Measurements from ENCODE around the gene SAA2. TPM values are rescaled to one million over a fixed set of nuclear protein-coding genes. Genes with fewer than 3 reads are reported as not detected.
"Not testable (repeated sequence)": the region's sequence is repeated elsewhere in the genome, so short reads cannot be mapped to it uniquely, and the experiment has no call there.

The SAA2 gene
- total RNA-seq, 1 donor from 2014 or later, result 0.44 TPM

GRCh38 chr11:18265949-18266348, 17.5 kb upstream of the SAA2 start, which contains the start of gene SAA1:
Gene SAA1, plus strand, starts transcription at chr11:18266264. Its CDS starts 624 bp downstream, at chr11:18266888.
- Mint-ChIP-seq H3K4me3 (ENCODE audit: unreplicated experiment) (no peak within 1 kb of the TSS), H3K9me3 (ENCODE audit: unreplicated experiment) (no peaks in the 10 kb centered on the region), H3K4me1 (ENCODE audit: low read depth, unreplicated experiment) (no peaks in the 10 kb centered on the region), H3K36me3 (ENCODE audit: unreplicated experiment) (no peaks in the 10 kb centered on the region), H3K27me3 (ENCODE audit: unreplicated experiment) (no peaks in the 10 kb centered on the region), H3K27ac (ENCODE audit: unreplicated experiment) (no peak within 1 kb of the TSS)
- TF ChIP-seq CTCF (IDR thresholded peaks at IDR 0.05; ENCODE audit: partially characterized antibody, unreplicated experiment), result no peak
- DNase-seq, result no peak

GRCh38 chr11:18264677-18265555, 16.4 kb upstream of the SAA2 start:
- TF ChIP-seq CTCF (IDR thresholded peaks at IDR 0.05; ENCODE audit: partially characterized antibody, unreplicated experiment), result no peak
- Mint-ChIP-seq H3K27me3 (ENCODE audit: unreplicated experiment) (no peaks in the 10 kb centered on the region), H3K27ac (ENCODE audit: unreplicated experiment) (no peak overlapping the region), H3K9me3 (ENCODE audit: unreplicated experiment) (no peaks in the 10 kb centered on the region), H3K36me3 (ENCODE audit: unreplicated experiment) (no peaks in the 10 kb centered on the region), H3K4me3 (ENCODE audit: unreplicated experiment) (no peak overlapping the region), H3K4me1 (ENCODE audit: low read depth, unreplicated experiment) (no peaks in the 10 kb centered on the region)
- DNase-seq, result no peak

GRCh38 chr11:18264035-18264434, 15.6 kb upstream of the SAA2 start:
- Mint-ChIP-seq H3K4me1 (ENCODE audit: low read depth, unreplicated experiment) (no peaks in the 10 kb centered on the region), H3K27ac (ENCODE audit: unreplicated experiment) (no peak overlapping the region), H3K36me3 (ENCODE audit: unreplicated experiment) (no peaks in the 10 kb centered on the region), H3K27me3 (ENCODE audit: unreplicated experiment) (no peaks in the 10 kb centered on the region), H3K9me3 (ENCODE audit: unreplicated experiment) (no peaks in the 10 kb centered on the region), H3K4me3 (ENCODE audit: unreplicated experiment) (no peak overlapping the region)
- no peak for TF ChIP-seq CTCF (IDR thresholded peaks at IDR 0.05; ENCODE audit: partially characterized antibody, unreplicated experiment)
- DNase-seq, result no peak

GRCh38 chr11:18262681-18263350, 14.3 kb upstream of the SAA2 start:
- not testable (repeated sequence) for H3K4me1 Mint-ChIP-seq (ENCODE audit: low read depth, unreplicated experiment); H3K36me3 Mint-ChIP-seq (ENCODE audit: unreplicated experiment); H3K9me3 Mint-ChIP-seq (ENCODE audit: unreplicated experiment); DNase-seq; H3K4me3 Mint-ChIP-seq (ENCODE audit: unreplicated experiment); H3K27me3 Mint-ChIP-seq (ENCODE audit: unreplicated experiment); H3K27ac Mint-ChIP-seq (ENCODE audit: unreplicated experiment)

GRCh38 chr11:18261721-18262120, 13.3 kb upstream of the SAA2 start:
- no peak for DNase-seq
- Mint-ChIP-seq H3K36me3 (ENCODE audit: unreplicated experiment) (no peaks in the 10 kb centered on the region), H3K27me3 (ENCODE audit: unreplicated experiment) (no peaks in the 10 kb centered on the region), H3K9me3 (ENCODE audit: unreplicated experiment) (no peaks in the 10 kb centered on the region), H3K27ac (ENCODE audit: unreplicated experiment) (no peak overlapping the region), H3K4me3 (ENCODE audit: unreplicated experiment) (no peak overlapping the region), H3K4me1 (ENCODE audit: low read depth, unreplicated experiment) (no peaks in the 10 kb centered on the region)
- TF ChIP-seq CTCF (IDR thresholded peaks at IDR 0.05; ENCODE audit: partially characterized antibody, unreplicated experiment), result no peak
